NCI-H187 (cell line): Measurements from ENCODE around the gene ARL6IP5.

ENCODE experiments used
- DNase-seq, 2 experiments: peaks; one replicate each; lab custom pipeline; 2025; lab: John Stamatoyannopoulos, UW

Gene ARL6IP5

GRCh38 chr3:69084326-69085167 lies at the start of gene ARL6IP5:
Gene ARL6IP5 (plus strand): TSS chr3:69084937. CDS start chr3:69085048, 111 bp downstream.
- peak; percentile 38 to 52 for DNase-seq

GRCh38 chr3:69044608-69045007 lies 40.1 kb upstream of the ARL6IP5 start:
- DNase-seq, result no peak

GRCh38 chr3:69048990-69049389 lies 35.7 kb upstream of the ARL6IP5 start:
- no peak for DNase-seq

GRCh38 chr3:69051756-69052471 lies 32.8 kb upstream of the ARL6IP5 start, which contains the start of gene TMF1:
Gene TMF1 (minus strand): TSS chr3:69052333. CDS start chr3:69052086, 247 bp downstream.
- no peak for DNase-seq

- DNase-seq, result no peak
Observed at GRCh38 chr3:69052472-69052898, 32.3 kb upstream of the ARL6IP5 start.

- no peak for DNase-seq
Observed at GRCh38 chr3:69058180-69058946, 26.4 kb upstream of the ARL6IP5 start.

GRCh38 chr3:69058947-69059224 lies 25.9 kb upstream of the ARL6IP5 start:
- DNase-seq, result no peak

- no peak for DNase-seq
Observed at GRCh38 chr3:69059688-69060087, 25.0 kb upstream of the ARL6IP5 start.

- no peak for DNase-seq
Observed at GRCh38 chr3:69063636-69064035, 21.1 kb upstream of the ARL6IP5 start.

- no peak for DNase-seq
Observed at GRCh38 chr3:69065318-69065964, 19.3 kb upstream of the ARL6IP5 start.

- no peak for DNase-seq
Observed at GRCh38 chr3:69066121-69066520, 18.6 kb upstream of the ARL6IP5 start.

- DNase-seq, result no peak
Observed at GRCh38 chr3:69072928-69073327, 11.8 kb upstream of the ARL6IP5 start.

- no peak for DNase-seq
Observed at GRCh38 chr3:69079269-69080159, 5.2 kb upstream of the ARL6IP5 start.

GRCh38 chr3:69080233-69080920 lies 4.4 kb upstream of the ARL6IP5 start, which contains the start of gene UBA3:
Gene UBA3 (minus strand): TSS chr3:69080365. CDS start chr3:69080353, 12 bp downstream.
- DNase-seq, result peak; percentile 13 to 79

GRCh38 chr3:69081583-69082262 lies 3.0 kb upstream of the ARL6IP5 start:
- DNase-seq, result no peak

GRCh38 chr3:69082361-69082760 lies 2.4 kb upstream of the ARL6IP5 start:
- DNase-seq, result no peak

GRCh38 chr3:69082805-69083204 lies 1.9 kb upstream of the ARL6IP5 start:
- no peak for DNase-seq

- no peak for DNase-seq
Observed at GRCh38 chr3:69085168-69085832, 563 bp downstream of the ARL6IP5 start.
